T-helper 1 cell (primary cell): ENCODE results near the gene LRRC40.

Experiments
- DNase-seq, 5 donors: peaks; one replicate each; pipeline ENCODE4 v3.0.0-alpha.2; 2012 to 2020

Gene LRRC40

GRCh38 chr1:70109241-70109640, 96.1 kb downstream of the LRRC40 start:
- DNase-seq: no peak

GRCh38 chr1:70103770-70104169, 101.6 kb downstream of the LRRC40 start:
- DNase-seq: no peak

GRCh38 chr1:70101774-70102173, 103.6 kb downstream of the LRRC40 start:
- no peak for DNase-seq

GRCh38 chr1:70101231-70101630, 104.1 kb downstream of the LRRC40 start:
- no peak for DNase-seq
